ENCODE data around the gene SYNE1. TPM values are rescaled to one million over a fixed set of nuclear protein-coding genes. Genes with fewer than 3 reads are reported as not detected.

Gene SYNE1
- total and polyA plus RNA-seq, 2 experiments from 2014 or later = 17.6 to 59.9 TPM

GRCh38 chr6:152587473-152587872, 49.7 kb downstream of the SYNE1 start:
- H3K4me3 ChIP-seq = no peak overlapping the region
- no peaks in the 10 kb centered on the region for H3K9me3 ChIP-seq (ENCODE audit: low read depth)
- H3K79me2 ChIP-seq = no peaks in the 10 kb centered on the region
- TF ChIP-seq EZH2phosphoT487 (IDR thresholded peaks at IDR 0.05; ENCODE audit: low read depth, severe bottlenecking, unreplicated experiment) (no peak), EZH2 (IDR thresholded peaks at IDR 0.05; ENCODE audit: borderline replicate concordance) (no peak)
- TF ChIP-seq, protein P1, sequence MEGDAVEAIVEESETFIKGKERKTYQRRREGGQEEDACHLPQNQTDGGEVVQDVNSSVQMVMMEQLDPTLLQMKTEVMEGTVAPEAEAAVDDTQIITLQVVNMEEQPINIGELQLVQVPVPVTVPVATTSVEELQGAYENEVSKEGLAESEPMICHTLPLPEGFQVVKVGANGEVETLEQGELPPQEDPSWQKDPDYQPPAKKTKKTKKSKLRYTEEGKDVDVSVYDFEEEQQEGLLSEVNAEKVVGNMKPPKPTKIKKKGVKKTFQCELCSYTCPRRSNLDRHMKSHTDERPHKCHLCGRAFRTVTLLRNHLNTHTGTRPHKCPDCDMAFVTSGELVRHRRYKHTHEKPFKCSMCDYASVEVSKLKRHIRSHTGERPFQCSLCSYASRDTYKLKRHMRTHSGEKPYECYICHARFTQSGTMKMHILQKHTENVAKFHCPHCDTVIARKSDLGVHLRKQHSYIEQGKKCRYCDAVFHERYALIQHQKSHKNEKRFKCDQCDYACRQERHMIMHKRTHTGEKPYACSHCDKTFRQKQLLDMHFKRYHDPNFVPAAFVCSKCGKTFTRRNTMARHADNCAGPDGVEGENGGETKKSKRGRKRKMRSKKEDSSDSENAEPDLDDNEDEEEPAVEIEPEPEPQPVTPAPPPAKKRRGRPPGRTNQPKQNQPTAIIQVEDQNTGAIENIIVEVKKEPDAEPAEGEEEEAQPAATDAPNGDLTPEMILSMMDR (IDR thresholded peaks at IDR 0.05; ENCODE audit: poor library complexity) = no peak
- H3K27ac ChIP-seq = no peak overlapping the region
- no peak overlapping the region for H3K4me2 ChIP-seq
- DNase-seq (ENCODE audit: low spot score) = no peak
- no peaks in the 10 kb centered on the region for H3K4me1 ChIP-seq (ENCODE audit: insufficient read depth)
- H2AFZ ChIP-seq = no peak overlapping the region
- 89% methylated on average over 1 of the region's 1 CpG for WGBS (ENCODE audit: low lambda C conversion rate, missing lambda C conversion rate)
- no peaks in the 10 kb centered on the region for H3K9me2 ChIP-seq (replicated peaks; ENCODE audit: insufficient read depth)
- H3K36me3 ChIP-seq (replicated peaks; ENCODE audit: insufficient read depth, low read depth) = no peaks in the 10 kb centered on the region
- no peaks in the 10 kb centered on the region for H4K20me1 ChIP-seq (ENCODE audit: insufficient read depth, poor library complexity, severe bottlenecking)
- H3K27me3 ChIP-seq = no peaks in the 10 kb centered on the region

DNA sequence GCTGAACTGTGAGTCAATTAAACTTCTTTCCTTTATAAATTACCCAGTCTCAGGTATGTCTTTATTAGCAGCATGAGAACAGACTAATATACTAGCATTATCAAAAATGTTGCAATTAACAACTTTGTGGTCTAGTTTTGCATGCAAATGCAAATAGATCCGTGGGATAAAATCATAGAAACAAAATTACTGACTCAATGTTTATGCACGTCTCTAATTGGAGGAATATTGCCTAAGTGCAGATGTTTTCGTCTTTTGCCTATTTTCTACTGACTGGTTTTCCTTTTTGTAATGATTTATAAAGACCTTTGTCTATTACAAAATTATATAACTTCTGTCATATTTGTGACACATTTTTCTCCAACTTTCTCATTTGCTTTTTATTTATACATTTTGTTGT, 51.9 kb downstream of the SYNE1 start:
- H2AFZ ChIP-seq = no peak overlapping the region
- TF ChIP-seq, protein P1 (IDR thresholded peaks at IDR 0.05; ENCODE audit: poor library complexity) = no peak
- TF ChIP-seq EZH2 (IDR thresholded peaks at IDR 0.05; ENCODE audit: borderline replicate concordance) (no peak), EZH2phosphoT487 (IDR thresholded peaks at IDR 0.05; ENCODE audit: low read depth, severe bottlenecking, unreplicated experiment) (no peak)
- no peaks in the 10 kb centered on the region for H3K9me2 ChIP-seq (replicated peaks; ENCODE audit: insufficient read depth)
- H3K4me2 ChIP-seq = no peak overlapping the region
- H3K79me2 ChIP-seq = no peaks in the 10 kb centered on the region
- WGBS (ENCODE audit: low lambda C conversion rate, missing lambda C conversion rate) = 80% methylated on average over 3 of the region's 3 CpGs
- H3K4me3 ChIP-seq = no peak overlapping the region
- H4K20me1 ChIP-seq (ENCODE audit: insufficient read depth, poor library complexity, severe bottlenecking) = no peaks in the 10 kb centered on the region
- H3K27me3 ChIP-seq = no peaks in the 10 kb centered on the region
- no peak overlapping the region for H3K27ac ChIP-seq
- no peaks in the 10 kb centered on the region for H3K4me1 ChIP-seq (ENCODE audit: insufficient read depth)
- H3K36me3 ChIP-seq (replicated peaks; ENCODE audit: insufficient read depth, low read depth) = no peaks in the 10 kb centered on the region
- DNase-seq (ENCODE audit: low spot score) = no peak
- no peaks in the 10 kb centered on the region for H3K9me3 ChIP-seq (ENCODE audit: low read depth)

DNA sequence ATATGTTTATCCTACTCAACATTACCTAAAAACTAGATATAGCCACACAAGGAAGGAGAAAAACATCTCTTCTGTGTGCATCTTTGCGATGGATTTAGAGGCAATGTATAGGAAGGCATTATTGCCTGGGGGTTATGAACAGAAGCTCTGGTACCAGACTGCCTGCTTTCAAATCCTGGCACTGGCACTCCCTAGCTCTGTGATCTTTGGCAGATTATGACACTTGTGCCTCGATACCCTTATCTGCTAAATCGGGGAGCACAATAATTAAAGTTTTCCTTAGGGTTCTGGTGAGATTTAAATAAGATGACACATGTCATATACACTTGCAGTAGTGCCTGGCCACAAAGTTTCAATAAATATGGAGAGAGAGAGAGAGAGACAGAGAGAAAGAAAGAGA, 53.3 kb downstream of the SYNE1 start:
- H3K27me3 ChIP-seq = no peaks in the 10 kb centered on the region
- H3K4me2 ChIP-seq = no peak overlapping the region
- no peaks in the 10 kb centered on the region for H4K20me1 ChIP-seq (ENCODE audit: insufficient read depth, poor library complexity, severe bottlenecking)
- H3K36me3 ChIP-seq (replicated peaks; ENCODE audit: insufficient read depth, low read depth) = no peaks in the 10 kb centered on the region
- no peaks in the 10 kb centered on the region for H3K79me2 ChIP-seq
- 72% methylated on average over 3 of the region's 3 CpGs for WGBS (ENCODE audit: low lambda C conversion rate, missing lambda C conversion rate)
- no peaks in the 10 kb centered on the region for H3K9me3 ChIP-seq (ENCODE audit: low read depth)
- no peaks in the 10 kb centered on the region for H3K9me2 ChIP-seq (replicated peaks; ENCODE audit: insufficient read depth)
- H2AFZ ChIP-seq = no peak overlapping the region
- H3K4me3 ChIP-seq = no peak overlapping the region
- no peaks in the 10 kb centered on the region for H3K4me1 ChIP-seq (ENCODE audit: insufficient read depth)
- TF ChIP-seq EZH2 (IDR thresholded peaks at IDR 0.05; ENCODE audit: borderline replicate concordance) (no peak), EZH2phosphoT487 (IDR thresholded peaks at IDR 0.05; ENCODE audit: low read depth, severe bottlenecking, unreplicated experiment) (no peak)
- TF ChIP-seq, protein P1 (IDR thresholded peaks at IDR 0.05; ENCODE audit: poor library complexity) = no peak
- H3K27ac ChIP-seq = no peak overlapping the region
- no peak for DNase-seq (ENCODE audit: low spot score)

GRCh38 chr6:152576525-152576924, 60.6 kb downstream of the SYNE1 start:
- no peak overlapping the region for H3K4me3 ChIP-seq

More at GRCh38 chr6:152576525-152576924, 60.6 kb downstream of the SYNE1 start:
- no peak for TF ChIP-seq EZH2 (IDR thresholded peaks at IDR 0.05; ENCODE audit: borderline replicate concordance)
- TF ChIP-seq, protein P1 (IDR thresholded peaks at IDR 0.05; ENCODE audit: poor library complexity) = no peak
- no peak for TF ChIP-seq EZH2phosphoT487 (IDR thresholded peaks at IDR 0.05; ENCODE audit: low read depth, severe bottlenecking, unreplicated experiment)
- Histone ChIP-seq H2AFZ (no peak overlapping the region), H4K20me1 (ENCODE audit: insufficient read depth, poor library complexity, severe bottlenecking) (no peaks in the 10 kb centered on the region), H3K9me2 (replicated peaks; ENCODE audit: insufficient read depth) (no peaks in the 10 kb centered on the region), H3K27ac (no peak overlapping the region), H3K4me2 (no peak overlapping the region), H3K9me3 (ENCODE audit: low read depth) (no peaks in the 10 kb centered on the region), H3K36me3 (replicated peaks; ENCODE audit: insufficient read depth, low read depth) (no peaks in the 10 kb centered on the region), H3K4me1 (ENCODE audit: insufficient read depth) (peaks cover 8% of the 10 kb centered on the region), H3K27me3 (no peaks in the 10 kb centered on the region), H3K79me2 (no peaks in the 10 kb centered on the region)
- DNase-seq (ENCODE audit: low spot score) = no peak
- WGBS (ENCODE audit: low lambda C conversion rate, missing lambda C conversion rate) = 81% methylated on average over 1 of the region's 1 CpG
